ENCODE measurements around the gene CNNM2.

DNA sequence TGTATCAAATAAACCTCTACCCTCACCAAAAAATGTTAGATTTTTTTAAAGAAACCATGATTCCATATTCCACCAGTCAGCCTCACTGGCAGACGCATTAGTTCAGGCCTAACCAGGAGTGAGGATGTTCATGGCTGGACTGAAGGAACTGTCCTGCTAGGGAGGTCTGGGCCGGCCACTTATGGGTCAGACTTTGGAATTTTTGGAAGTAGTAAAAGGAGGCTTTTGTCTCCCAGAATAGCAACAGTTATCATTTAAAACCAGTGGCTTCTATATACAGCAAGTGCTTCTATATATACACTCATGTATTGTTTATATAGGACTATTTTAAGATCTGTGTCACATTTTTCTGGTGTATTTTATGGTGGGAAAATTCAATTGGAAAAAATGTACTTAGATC, 120.5 kb downstream of the CNNM2 start:
- no peak for TF ChIP-seq ZNF274 (IDR thresholded peaks at IDR 0.05; ENCODE audit: low read depth, low read length)
- TF ChIP-seq YY1 (IDR thresholded peaks at IDR 0.05; ENCODE audit: insufficient read depth, insufficient read length) = no peak
